ENCODE measurements around the gene C9orf85. TPM values are rescaled to one million over a fixed set of nuclear protein-coding genes. Genes with fewer than 3 reads are reported as not detected.

The C9orf85 gene
- total RNA-seq, 1 donor from 2014 or later, result 6.3 TPM

- peaks cover 19% of the 10 kb centered on the region for H3K4me1 ChIP-seq
- no peak overlapping the region for H3K27ac ChIP-seq (replicated peaks)
- peaks cover 55% of the 10 kb centered on the region for H3K9me3 ChIP-seq (replicated peaks)
- intact Hi-C loops (cut with micrococcal nuclease), result no loop called here
- H3K36me3 ChIP-seq, result peaks cover 7% of the 10 kb centered on the region
- no peak for TF ChIP-seq CTCF (IDR thresholded peaks at IDR 0.05; ENCODE audit: borderline replicate concordance)
- no peak for DNase-seq
- H3K27me3 ChIP-seq (ENCODE audit: low read depth), result no peaks in the 10 kb centered on the region
- no peak overlapping the region for H3K4me3 ChIP-seq
These were observed 32.8 kb upstream of the C9orf85 start for GRCh38 chr9:71878327-71879274.

GRCh38 chr9:71879644-71880174 lies 31.7 kb upstream of the C9orf85 start:
- TF ChIP-seq CTCF (IDR thresholded peaks at IDR 0.05; ENCODE audit: borderline replicate concordance), result no peak
- Histone ChIP-seq H3K36me3 (no peaks in the 10 kb centered on the region), H3K9me3 (replicated peaks) (peaks cover 66% of the 10 kb centered on the region), H3K27me3 (ENCODE audit: low read depth) (no peaks in the 10 kb centered on the region), H3K4me1 (peaks cover 19% of the 10 kb centered on the region), H3K27ac (replicated peaks) (no peak overlapping the region), H3K4me3 (no peak overlapping the region)
- intact Hi-C loops (cut with micrococcal nuclease), result no loop called here
- DNase-seq, result no peak

GRCh38 chr9:71884005-71884404 lies 27.4 kb upstream of the C9orf85 start:
- Histone ChIP-seq H3K27me3 (ENCODE audit: low read depth) (no peaks in the 10 kb centered on the region), H3K4me1 (peaks cover 23% of the 10 kb centered on the region), H3K4me3 (no peak overlapping the region), H3K9me3 (replicated peaks) (peaks cover 50% of the 10 kb centered on the region), H3K36me3 (no peaks in the 10 kb centered on the region), H3K27ac (replicated peaks) (no peak overlapping the region)
- intact Hi-C loops (cut with micrococcal nuclease), result no loop called here
- no peak for TF ChIP-seq CTCF (IDR thresholded peaks at IDR 0.05; ENCODE audit: borderline replicate concordance)
- DNase-seq, result no peak

DNA sequence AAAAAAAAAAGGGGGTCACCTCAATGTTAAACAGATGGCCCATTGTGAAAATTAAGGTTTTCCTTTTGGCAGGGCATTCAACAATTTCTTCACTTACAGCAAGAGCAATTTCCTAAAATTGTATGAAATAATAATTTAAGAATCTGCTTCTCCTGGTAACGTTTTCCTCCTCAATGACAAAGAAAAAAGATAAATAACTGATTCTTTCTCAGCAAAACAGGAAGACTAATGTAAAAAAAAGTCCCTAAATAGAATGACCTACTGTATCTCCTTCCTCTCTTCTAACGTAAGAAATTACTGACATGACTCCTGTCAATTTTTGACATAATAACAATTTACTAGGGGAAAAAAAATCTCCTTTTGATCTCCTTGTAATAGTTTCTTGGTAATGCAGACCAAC lies 26.0 kb upstream of the C9orf85 start:
- DNase-seq, result no peak
- TF ChIP-seq CTCF (IDR thresholded peaks at IDR 0.05; ENCODE audit: borderline replicate concordance), result no peak

DNA sequence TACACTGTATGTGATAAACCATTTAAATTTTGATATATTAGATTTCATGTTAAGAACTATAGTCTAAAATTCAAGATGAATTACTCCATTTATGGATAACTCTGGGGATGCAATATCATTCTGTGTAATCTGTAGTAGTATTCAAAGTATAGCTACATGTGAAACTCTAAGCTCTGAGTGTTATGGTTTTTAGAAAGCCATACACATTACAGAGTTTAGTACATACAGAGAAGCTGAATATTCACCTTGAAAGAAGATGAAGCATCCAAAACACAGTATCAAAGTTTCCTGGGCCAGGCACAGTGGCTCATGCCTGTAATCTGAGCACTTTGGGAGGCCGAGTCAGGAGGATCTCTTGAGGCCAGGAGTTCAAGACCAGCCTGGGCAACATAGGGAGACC lies 25.4 kb upstream of the C9orf85 start:
- H3K9me3 ChIP-seq (replicated peaks), result peaks cover 30% of the 10 kb centered on the region
- no peak for DNase-seq
- intact Hi-C loops (cut with micrococcal nuclease), result no loop called here
- no peak for TF ChIP-seq CTCF (IDR thresholded peaks at IDR 0.05; ENCODE audit: borderline replicate concordance)
- no peaks in the 10 kb centered on the region for H3K27me3 ChIP-seq (ENCODE audit: low read depth)
- no peaks in the 10 kb centered on the region for H3K36me3 ChIP-seq
- H3K4me3 ChIP-seq, result no peak overlapping the region
- peaks cover 33% of the 10 kb centered on the region for H3K4me1 ChIP-seq
- H3K27ac ChIP-seq (replicated peaks), result no peak overlapping the region

More for the DNA sequence above, 26.0 kb upstream of the C9orf85 start:
- H3K9me3 ChIP-seq (replicated peaks), result peaks cover 35% of the 10 kb centered on the region
- intact Hi-C loops (cut with micrococcal nuclease), result no loop called here
- H3K4me3 ChIP-seq, result no peak overlapping the region
- H3K36me3 ChIP-seq, result no peaks in the 10 kb centered on the region
- H3K27ac ChIP-seq (replicated peaks), result no peak overlapping the region
- peaks cover 35% of the 10 kb centered on the region for H3K4me1 ChIP-seq
- no peaks in the 10 kb centered on the region for H3K27me3 ChIP-seq (ENCODE audit: low read depth)

All from left ventricle myocardium inferior (tissue), 1 donor.